AG04449 (cell line): Measurements from ENCODE around the gene ZNF592.

Experiments
- CTCF ChIA-PET: fragments of 350-600 bp; formaldehyde crosslinking; extraction: SDS; loops from one replicate; lab custom pipeline; 2021; ENCODE audit warnings: antibody characterized with exemption; lab: Yijun Ruan, JAX
- POLR2A ChIA-PET: fragments of 400-600, 350-600 bp; formaldehyde crosslinking; extraction: SDS; loops from one replicate; lab custom pipeline; 2020; ENCODE audit warnings: antibody characterized with exemption, inconsistent platforms; lab: Yijun Ruan, JAX
- DNase-seq: peaks from one replicate; pipeline ENCODE4 v3.0.0-alpha.2; 2010; ENCODE audit warnings: low read depth, low spot score
- H3K4me3 ChIP-seq: 2 replicates; pipeline ENCODE4 v1.5.1; 2011; ENCODE audit warnings: low read depth, mild to moderate bottlenecking, control low read depth, low read length
- TF ChIP-seq, protein P1 (sequence below): IDR thresholded peaks from one replicate; pipeline ENCODE4 v1.5.1; 2011; ENCODE audit warnings: mild to moderate bottlenecking, moderate library complexity, low read length, control low read depth, inconsistent platforms; ENCODE audit not compliant: insufficient read depth; ENCODE audit errors: missing control alignments

The ZNF592 gene

DNA sequence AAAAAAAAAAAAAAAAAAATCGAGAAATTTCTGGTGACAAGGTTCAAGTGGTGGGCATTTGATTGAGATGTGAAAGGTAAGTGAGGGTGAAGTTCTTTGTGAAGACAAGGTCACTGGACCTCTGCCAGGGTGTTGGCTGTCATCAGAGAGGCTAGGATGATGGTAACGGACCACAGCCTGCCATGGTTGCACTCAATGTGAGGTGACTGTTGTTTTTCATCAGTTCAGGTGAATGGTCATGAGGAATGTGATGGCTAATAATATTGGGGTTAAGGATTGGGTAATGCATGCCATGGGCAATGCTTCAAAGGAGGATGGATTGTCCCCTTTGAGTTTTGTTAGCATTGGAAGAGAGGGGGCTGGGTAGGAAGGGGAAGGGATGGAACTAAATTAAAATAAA lies 64.5 kb downstream of the ZNF592 start:
- TF ChIP-seq, protein P1, sequence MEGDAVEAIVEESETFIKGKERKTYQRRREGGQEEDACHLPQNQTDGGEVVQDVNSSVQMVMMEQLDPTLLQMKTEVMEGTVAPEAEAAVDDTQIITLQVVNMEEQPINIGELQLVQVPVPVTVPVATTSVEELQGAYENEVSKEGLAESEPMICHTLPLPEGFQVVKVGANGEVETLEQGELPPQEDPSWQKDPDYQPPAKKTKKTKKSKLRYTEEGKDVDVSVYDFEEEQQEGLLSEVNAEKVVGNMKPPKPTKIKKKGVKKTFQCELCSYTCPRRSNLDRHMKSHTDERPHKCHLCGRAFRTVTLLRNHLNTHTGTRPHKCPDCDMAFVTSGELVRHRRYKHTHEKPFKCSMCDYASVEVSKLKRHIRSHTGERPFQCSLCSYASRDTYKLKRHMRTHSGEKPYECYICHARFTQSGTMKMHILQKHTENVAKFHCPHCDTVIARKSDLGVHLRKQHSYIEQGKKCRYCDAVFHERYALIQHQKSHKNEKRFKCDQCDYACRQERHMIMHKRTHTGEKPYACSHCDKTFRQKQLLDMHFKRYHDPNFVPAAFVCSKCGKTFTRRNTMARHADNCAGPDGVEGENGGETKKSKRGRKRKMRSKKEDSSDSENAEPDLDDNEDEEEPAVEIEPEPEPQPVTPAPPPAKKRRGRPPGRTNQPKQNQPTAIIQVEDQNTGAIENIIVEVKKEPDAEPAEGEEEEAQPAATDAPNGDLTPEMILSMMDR = no peak
- no peak for DNase-seq
- no peak overlapping the region for H3K4me3 ChIP-seq
- POLR2A ChIA-PET = no interaction called here
- CTCF ChIA-PET = interaction anchor here (0.9 to 1.5 kb wide), 2 partner anchors 18 to 225 kb away, joined by 3 read pairs; no protein-coding TSS in a partner anchor

DNA sequence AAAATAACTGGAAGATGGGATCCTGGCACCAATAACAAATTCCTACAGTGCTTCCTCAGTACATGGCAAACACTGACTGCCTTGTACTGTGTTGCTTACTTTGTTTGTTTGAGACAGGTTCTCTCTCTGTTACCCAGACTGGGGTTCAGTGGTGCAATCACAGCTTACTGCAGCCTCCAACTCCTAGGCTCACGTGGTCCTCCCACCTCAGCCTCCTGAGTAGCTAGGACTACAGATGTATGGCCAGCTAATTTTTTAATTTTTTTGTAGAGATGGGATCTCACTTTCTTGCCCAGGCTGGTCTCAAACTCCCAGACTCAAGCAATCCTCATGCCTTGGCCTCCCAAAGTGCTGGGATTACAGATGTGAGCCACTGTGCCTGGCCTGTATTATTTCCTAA lies 65.0 kb downstream of the ZNF592 start:
- CTCF ChIA-PET = no interaction called here

DNA sequence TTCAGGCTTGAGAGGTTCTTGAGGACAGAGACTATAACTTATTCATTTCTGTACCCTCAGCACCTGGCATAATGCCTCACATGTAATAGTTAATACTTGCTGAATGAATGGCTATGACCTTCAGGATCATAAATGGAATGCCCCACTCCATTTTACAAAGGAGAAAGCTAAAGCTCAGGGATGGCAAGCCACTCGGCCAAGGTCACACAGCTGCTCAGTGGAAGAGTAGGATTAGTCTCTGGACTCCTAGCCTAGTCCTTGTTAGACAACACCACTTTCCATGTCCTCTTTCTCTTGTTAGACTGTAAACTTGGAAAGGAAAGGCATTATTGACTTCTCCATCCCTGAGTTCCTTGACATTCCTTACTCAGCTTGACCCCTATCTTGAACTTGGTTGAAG lies 65.5 kb downstream of the ZNF592 start:
- POLR2A ChIA-PET = no interaction called here
- DNase-seq = no peak
- TF ChIP-seq, protein P1 = no peak
- CTCF ChIA-PET = no interaction called here
- no peak overlapping the region for H3K4me3 ChIP-seq

More for the DNA sequence above, 65.0 kb downstream of the ZNF592 start:
- POLR2A ChIA-PET = no interaction called here
- no peak for DNase-seq
- no peak overlapping the region for H3K4me3 ChIP-seq
- TF ChIP-seq, protein P1 = no peak

DNA sequence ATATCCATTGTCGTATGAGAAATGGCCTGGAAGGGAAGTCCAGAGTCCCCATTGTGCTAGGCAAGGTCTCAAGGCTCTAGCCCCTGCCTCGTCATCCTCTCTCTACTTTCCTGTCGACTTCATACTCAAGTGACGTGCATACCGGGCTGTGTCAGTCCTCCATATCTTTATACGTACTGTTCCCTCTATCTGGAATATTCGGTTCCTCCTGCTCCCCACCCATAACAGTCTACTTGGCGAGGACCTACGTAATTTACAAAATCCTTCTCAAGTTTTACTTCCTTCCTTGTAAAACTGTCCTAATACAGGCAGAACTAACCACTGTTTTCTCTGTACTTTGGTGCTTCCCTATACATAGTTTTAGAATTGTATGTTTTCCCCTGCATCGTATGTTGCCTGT lies 66.5 kb downstream of the ZNF592 start:
- CTCF ChIA-PET = no interaction called here
- DNase-seq = no peak
- H3K4me3 ChIP-seq = no peak overlapping the region
- POLR2A ChIA-PET = no interaction called here
- TF ChIP-seq, protein P1 = no peak

DNA sequence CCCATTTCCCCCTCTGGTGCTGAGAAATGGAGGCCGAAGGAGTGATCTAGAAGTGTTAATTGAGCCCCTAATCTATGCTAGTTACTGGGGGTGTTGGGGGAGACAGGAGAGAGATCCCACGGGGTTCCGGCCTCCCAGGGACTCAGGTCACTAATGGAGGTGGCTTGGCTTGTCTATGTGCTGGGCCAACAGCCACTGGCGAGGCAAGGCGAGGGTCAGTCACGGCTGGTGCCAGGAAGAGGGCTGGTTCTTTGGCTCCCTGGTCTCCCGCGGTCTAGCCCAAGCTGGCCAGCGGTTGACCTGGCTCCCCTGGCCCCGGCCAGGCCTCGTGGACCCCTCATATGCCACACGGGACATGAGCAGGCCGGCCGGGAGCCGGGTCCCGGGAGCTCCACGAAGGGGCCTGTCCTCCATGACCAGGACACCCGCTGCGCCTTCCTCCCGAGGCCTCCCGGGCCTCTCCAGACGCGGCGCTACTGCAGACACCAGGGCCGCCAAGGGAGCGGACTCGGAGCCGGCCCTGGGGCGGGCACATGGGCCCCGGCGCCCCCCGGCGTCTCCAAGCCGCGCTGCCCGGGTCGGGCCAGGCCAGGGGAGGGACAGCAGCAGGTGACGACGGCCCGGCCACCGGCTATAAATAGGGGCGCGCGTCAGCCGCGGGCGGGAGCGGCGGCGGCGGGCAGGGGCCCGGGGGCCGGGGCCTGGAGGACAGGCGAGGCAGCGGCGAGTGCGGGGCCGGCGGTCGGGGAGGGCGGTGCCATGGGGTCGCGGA lies 68.5 kb downstream of the ZNF592 start, which contains the start of gene ALPK3:
Gene ALPK3, plus strand, starts transcription at position 663 of the 772 bp plus-strand sequence. Its CDS starts 97 bp downstream, at position 760.
- TF ChIP-seq, protein P1 = no peak
- ChIA-PET POLR2A (no interaction called here), CTCF (interaction anchor here (2.0 kb wide), 1 partner anchor 218 kb away, joined by 4 read pairs; no protein-coding TSS in a partner anchor)
- no peak within 1 kb of the TSS for H3K4me3 ChIP-seq
- DNase-seq = no peak

DNA sequence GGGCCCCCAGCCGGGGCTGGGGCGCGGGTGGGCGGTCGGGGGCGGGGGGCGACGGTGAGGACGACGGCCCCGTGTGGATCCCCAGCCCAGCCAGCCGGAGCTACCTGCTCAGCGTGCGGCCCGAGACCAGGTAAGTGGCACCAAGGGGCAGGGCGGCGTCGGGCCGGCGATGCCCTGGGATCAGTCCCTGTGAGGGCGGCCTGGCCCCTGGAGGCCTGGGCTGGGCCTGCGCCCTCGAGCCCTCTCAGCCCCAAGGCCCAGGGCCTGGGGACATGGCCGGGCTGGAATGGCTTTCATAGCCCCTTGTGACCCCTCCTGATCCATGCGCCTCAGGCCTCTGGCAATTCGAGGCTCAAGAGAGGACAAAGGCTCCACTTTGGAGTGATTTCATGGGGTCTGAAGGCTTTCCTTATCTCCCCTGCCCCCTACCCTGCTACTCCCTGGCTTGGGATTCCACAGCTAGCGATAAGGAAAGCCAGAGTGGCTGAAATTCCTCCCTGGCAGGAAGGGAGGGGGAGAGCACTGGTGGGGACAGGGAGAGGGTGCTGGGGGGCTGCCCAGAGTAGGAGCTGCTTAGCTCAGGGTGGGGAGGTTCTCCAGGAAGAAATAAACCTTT lies 69.2 kb downstream of the ZNF592 start:
- no peak overlapping the region for H3K4me3 ChIP-seq
- TF ChIP-seq, protein P1 = no peak
- no peak for DNase-seq
- POLR2A ChIA-PET = interaction anchor here (0.6 kb wide), 1 partner anchor 159 kb away, joined by 3 read pairs; the partner anchor contains the start of gene NMB
- CTCF ChIA-PET = interaction anchor here (0.6 to 2.0 kb wide), 5 partner anchors 9 to 219 kb away, joined by 3 to 4 read pairs (median 3); no protein-coding TSS in a partner anchor
